Mesenchymal stem cell (in vitro differentiated cells and primary cell): ENCODE results near the gene LASP1.
"Not testable (repeated sequence)": the region's sequence is repeated elsewhere in the genome, so short reads cannot be mapped to it uniquely, and the experiment has no call there.

Source experiments
- DNase-seq: peaks from one replicate; pipeline ENCODE4 v3.0.0-alpha.2; 2013
- H2AFZ ChIP-seq: one replicate; pipeline ENCODE4 v1.6.1; 2013; ENCODE audit warnings: low read depth, mild to moderate bottlenecking, control low read depth, inconsistent platforms, low read length, moderate library complexity
- H2AK5ac ChIP-seq: 2 replicates; pipeline ENCODE4 v1.6.1; 2013; ENCODE audit warnings: low read length, moderate library complexity, mild to moderate bottlenecking, inconsistent platforms; ENCODE audit not compliant: severe bottlenecking
- H2BK120ac ChIP-seq: one replicate; pipeline ENCODE4 v1.6.1; 2013; ENCODE audit warnings: low read depth, mild to moderate bottlenecking, inconsistent platforms, low read length, moderate library complexity
- H2BK12ac ChIP-seq, 2 experiments: one replicate each; pipeline ENCODE4 v1.6.1; 2013; ENCODE audit warnings: inconsistent platforms in 2 of 2, low read length in 2 of 2, mild to moderate bottlenecking in 2 of 2, moderate library complexity in 2 of 2, control low read depth in 1 of 2
- H2BK15ac ChIP-seq: one replicate; pipeline ENCODE4 v1.6.1; 2013; ENCODE audit warnings: mild to moderate bottlenecking, low read depth, inconsistent platforms; ENCODE audit not compliant: poor library complexity, severe bottlenecking
- H2BK5ac ChIP-seq: 2 replicates; pipeline ENCODE4 v1.6.1; 2013; ENCODE audit warnings: low read depth, mild to moderate bottlenecking, low read length, control low read depth, inconsistent platforms; ENCODE audit not compliant: poor library complexity, severe bottlenecking
- H3K14ac ChIP-seq, 2 experiments: one replicate each; pipeline ENCODE4 v1.6.1; 2013; ENCODE audit warnings: inconsistent platforms in 2 of 2, low read length in 2 of 2, control low read depth in 1 of 2, mild to moderate bottlenecking in 1 of 2, moderate library complexity in 1 of 2
- H3K18ac ChIP-seq, 2 experiments: one replicate each; pipeline ENCODE4 v1.6.1; 2013; ENCODE audit warnings: inconsistent platforms in 2 of 2, low read length in 2 of 2, control low read depth in 1 of 2, low read depth in 1 of 2, mild to moderate bottlenecking in 1 of 2
- H3K23ac ChIP-seq, 2 experiments: one replicate each; pipeline ENCODE4 v1.6.1; 2013; ENCODE audit warnings: inconsistent platforms in 2 of 2, low read length in 2 of 2, mild to moderate bottlenecking in 2 of 2, moderate library complexity in 2 of 2, control low read depth in 1 of 2
- H3K27ac ChIP-seq: 2 replicates; pipeline ENCODE4 v1.5.1; 2013; ENCODE audit warnings: mild to moderate bottlenecking, moderate library complexity, low read length, control low read depth, inconsistent platforms; ENCODE audit not compliant: poor library complexity, severe bottlenecking
- H3K27me3 ChIP-seq, 2 experiments: 2 replicates each; pipeline versions ENCODE4 v1.6.1 to v1.7.0; 2013; ENCODE audit warnings: low read length in 2 of 2, mild to moderate bottlenecking in 2 of 2, moderate library complexity in 2 of 2, control low read depth in 1 of 2, inconsistent platforms in 1 of 2; ENCODE audit not compliant: control insufficient read depth in 1 of 2, insufficient read depth in 1 of 2
- H3K36me3 ChIP-seq, 2 experiments: 2 replicates each; pipeline versions ENCODE4 v1.6.1 to v1.7.0; 2013; ENCODE audit warnings: low read length in 2 of 2, control low read depth in 1 of 2, inconsistent platforms in 1 of 2, low read depth in 1 of 2, mild to moderate bottlenecking in 1 of 2; ENCODE audit not compliant: insufficient read depth in 2 of 2, control insufficient read depth in 1 of 2
- H3K4ac ChIP-seq, 2 experiments: one replicate each; pipeline ENCODE4 v1.6.1; 2013; ENCODE audit warnings: inconsistent platforms in 2 of 2, low read length in 2 of 2, mild to moderate bottlenecking in 2 of 2, moderate library complexity in 2 of 2, control low read depth in 1 of 2, low read depth in 1 of 2
- H3K4me1 ChIP-seq: 2 replicates; pipeline ENCODE4 v1.6.1; 2013; ENCODE audit warnings: low read depth, low read length, control low read depth; ENCODE audit not compliant: control insufficient read depth, insufficient read depth
- H3K4me2 ChIP-seq: 2 replicates; pipeline ENCODE4 v1.6.1; 2013; ENCODE audit warnings: low read length, mild to moderate bottlenecking, inconsistent platforms; ENCODE audit not compliant: poor library complexity, severe bottlenecking
- H3K4me3 ChIP-seq, 2 experiments: 2 replicates each; pipeline versions ENCODE4 v1.5.1 to v1.7.0; 2013; ENCODE audit warnings: low read length in 2 of 2, mild to moderate bottlenecking in 2 of 2, control low read depth in 1 of 2, low read depth in 1 of 2; ENCODE audit not compliant: insufficient read depth in 1 of 2
- H3K79me1 ChIP-seq: replicated peaks from 2 replicates; pipeline ENCODE4 v1.6.1; 2013; ENCODE audit warnings: mild to moderate bottlenecking, control low read depth, low read length, inconsistent platforms; ENCODE audit not compliant: poor library complexity, severe bottlenecking
- H3K9ac ChIP-seq: 2 replicates; pipeline ENCODE4 v1.7.0; 2013; ENCODE audit warnings: mild to moderate bottlenecking, low read length, moderate library complexity
- H3K9me3 ChIP-seq: 2 replicates; pipeline ENCODE4 v1.7.0; 2013; ENCODE audit warnings: mild to moderate bottlenecking, low read length; ENCODE audit not compliant: control insufficient read depth
- H4K8ac ChIP-seq: one replicate; pipeline ENCODE4 v1.6.1; 2013; ENCODE audit warnings: inconsistent platforms, mild to moderate bottlenecking, low read length, moderate library complexity
- H4K91ac ChIP-seq: one replicate; pipeline ENCODE4 v1.6.1; 2013; ENCODE audit warnings: mild to moderate bottlenecking, low read length, inconsistent platforms
- WGBS: methylation state at CpG from one replicate; pipeline ENCODE4 v1.1.7; 2013; ENCODE audit warnings: mixed read lengths; 5-methylcytosine and 5-hydroxymethylcytosine counted together

Gene LASP1

DNA sequence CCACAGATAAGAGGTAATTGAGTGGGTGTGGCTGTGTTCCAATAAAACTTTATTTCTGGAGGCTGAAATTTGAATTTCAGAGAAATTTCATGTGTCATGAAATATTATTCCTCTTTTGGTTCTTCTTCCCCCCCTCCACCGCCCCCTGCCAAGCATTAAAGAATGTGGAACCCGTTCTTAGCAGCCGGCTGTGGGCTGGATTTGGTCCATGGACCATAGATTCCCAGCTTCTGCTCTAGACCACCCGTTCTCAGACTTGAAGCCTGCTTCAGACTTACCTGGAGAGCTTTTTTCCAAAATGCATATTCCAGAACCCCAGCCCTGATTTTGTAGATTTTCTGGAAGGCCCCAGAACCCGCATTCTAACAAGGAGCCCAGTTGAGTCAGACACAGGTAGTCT lies 40.5 kb downstream of the LASP1 start:
- H3K9ac ChIP-seq, result no peak overlapping the region
- peaks cover 39% of the 10 kb centered on the region for H3K4me1 ChIP-seq
- H4K91ac ChIP-seq, result no peak overlapping the region
- H3K4me2 ChIP-seq, result no peak overlapping the region
- H3K14ac ChIP-seq, result no peak overlapping the region
- no peak overlapping the region for H3K18ac ChIP-seq
- H2BK12ac ChIP-seq, result no peak overlapping the region
- WGBS, result 96% methylated on average over 5 of the region's 5 CpGs
- peaks cover 29% of the 10 kb centered on the region for H3K79me1 ChIP-seq
- H2BK5ac ChIP-seq, result no peak overlapping the region
- peaks cover 80 to 84% of the 10 kb centered on the region in 2 experiments for H3K36me3 ChIP-seq
- H2AK5ac ChIP-seq, result no peak overlapping the region
- H3K27ac ChIP-seq, result no peak overlapping the region
- H3K4ac ChIP-seq, result no peak overlapping the region
- no peaks in the 10 kb centered on the region for H3K9me3 ChIP-seq
- H2AFZ ChIP-seq, result no peak overlapping the region
- no peak overlapping the region for H2BK15ac ChIP-seq
- no peaks in the 10 kb centered on the region for H3K27me3 ChIP-seq
- no peak overlapping the region for H3K23ac ChIP-seq
- no peak for DNase-seq
- H3K4me3 ChIP-seq, result no peak overlapping the region
- H4K8ac ChIP-seq, result no peak overlapping the region
- H2BK120ac ChIP-seq, result no peak overlapping the region

DNA sequence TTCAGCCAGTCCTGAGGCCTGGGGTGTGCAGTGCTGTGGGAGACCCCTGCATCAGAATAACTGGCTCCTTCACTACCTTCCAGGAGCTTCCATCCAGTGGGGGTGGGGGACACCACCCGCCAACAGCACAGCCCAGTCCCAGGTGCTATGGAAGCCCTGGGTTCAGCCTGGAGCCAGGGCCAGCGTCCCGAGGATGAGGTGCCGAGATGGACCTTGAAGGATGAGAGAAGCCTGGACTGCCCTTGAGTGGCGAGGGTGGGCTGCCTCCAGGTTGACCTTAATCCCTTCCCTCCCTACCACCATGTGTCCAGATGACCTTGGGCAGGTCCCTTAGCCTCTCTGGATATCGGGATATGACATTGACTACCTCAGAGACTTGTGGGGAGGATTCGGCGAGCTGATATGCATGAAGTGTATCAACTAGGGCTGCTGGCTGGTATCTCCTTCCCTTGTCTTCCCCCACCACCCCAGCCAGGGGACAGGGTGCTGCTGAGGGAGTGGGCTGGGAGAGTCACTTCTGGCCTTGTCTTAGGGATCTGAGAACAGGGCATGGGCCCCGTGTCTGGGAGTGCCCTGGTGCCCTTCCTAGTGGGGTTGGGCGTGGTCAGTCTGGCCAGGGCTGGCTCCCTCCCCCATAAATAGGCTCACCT lies 41.3 kb downstream of the LASP1 start:
- H3K79me1 ChIP-seq, result peaks cover 37% of the 10 kb centered on the region
- no peak overlapping the region for H2BK5ac ChIP-seq
- no peak overlapping the region for H3K9ac ChIP-seq
- H3K36me3 ChIP-seq, result peaks cover 82 to 89% of the 10 kb centered on the region in 2 experiments
- H2AK5ac ChIP-seq, result no peak overlapping the region
- no peak overlapping the region for H3K4me2 ChIP-seq
- peaks cover 37% of the 10 kb centered on the region for H3K4me1 ChIP-seq
- H2AFZ ChIP-seq, result no peak overlapping the region
- no peaks in the 10 kb centered on the region for H3K9me3 ChIP-seq
- H3K14ac ChIP-seq, result no peak overlapping the region
- no peak overlapping the region for H3K4ac ChIP-seq
- 96% methylated on average over 10 of the region's 10 CpGs for WGBS
- no peak overlapping the region for H3K27ac ChIP-seq
- no peak overlapping the region for H4K91ac ChIP-seq
- no peaks in the 10 kb centered on the region for H3K27me3 ChIP-seq
- no peak for DNase-seq
- H4K8ac ChIP-seq, result no peak overlapping the region
- no peak overlapping the region for H2BK120ac ChIP-seq
- no peak overlapping the region for H3K18ac ChIP-seq
- no peak overlapping the region for H2BK15ac ChIP-seq
- H2BK12ac ChIP-seq, result no peak overlapping the region
- H3K23ac ChIP-seq, result no peak overlapping the region
- no peak overlapping the region for H3K4me3 ChIP-seq

DNA sequence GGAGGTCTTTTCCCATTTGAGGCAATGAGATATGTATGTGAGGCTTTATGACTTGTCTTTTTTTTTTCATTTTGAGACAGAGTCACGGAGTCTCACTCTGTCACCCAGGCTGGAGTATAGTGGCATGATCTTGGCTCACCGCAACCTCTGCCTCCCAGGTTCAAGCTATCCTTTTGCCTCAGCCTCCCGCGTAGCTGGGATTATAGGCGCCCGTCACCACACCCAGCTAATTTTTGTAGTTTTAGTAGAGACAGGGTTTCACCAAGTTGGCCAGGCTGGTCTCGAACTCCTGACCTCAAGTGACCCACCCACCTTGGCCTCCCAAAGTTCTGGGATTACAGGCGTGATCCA lies 41.8 kb downstream of the LASP1 start:
- H4K8ac ChIP-seq, H3K9me3 ChIP-seq, H2BK120ac ChIP-seq, H3K4me2 ChIP-seq, H3K9ac ChIP-seq, H3K27me3 ChIP-seq, H4K91ac ChIP-seq, H2BK12ac ChIP-seq, H3K14ac ChIP-seq, H2AK5ac ChIP-seq, H2BK5ac ChIP-seq, H3K18ac ChIP-seq, H3K27ac ChIP-seq, H2BK15ac ChIP-seq, DNase-seq, H2AFZ ChIP-seq, H3K4ac ChIP-seq, H3K4me3 ChIP-seq, H3K23ac ChIP-seq: not testable (repeated sequence)
- 99% methylated on average over 8 of the region's 8 CpGs for WGBS
- Histone ChIP-seq H3K36me3 (peaks cover 86 to 93% of the 10 kb centered on the region in 2 experiments), H3K4me1 (peaks cover 34% of the 10 kb centered on the region), H3K79me1 (peaks cover 37% of the 10 kb centered on the region)

DNA sequence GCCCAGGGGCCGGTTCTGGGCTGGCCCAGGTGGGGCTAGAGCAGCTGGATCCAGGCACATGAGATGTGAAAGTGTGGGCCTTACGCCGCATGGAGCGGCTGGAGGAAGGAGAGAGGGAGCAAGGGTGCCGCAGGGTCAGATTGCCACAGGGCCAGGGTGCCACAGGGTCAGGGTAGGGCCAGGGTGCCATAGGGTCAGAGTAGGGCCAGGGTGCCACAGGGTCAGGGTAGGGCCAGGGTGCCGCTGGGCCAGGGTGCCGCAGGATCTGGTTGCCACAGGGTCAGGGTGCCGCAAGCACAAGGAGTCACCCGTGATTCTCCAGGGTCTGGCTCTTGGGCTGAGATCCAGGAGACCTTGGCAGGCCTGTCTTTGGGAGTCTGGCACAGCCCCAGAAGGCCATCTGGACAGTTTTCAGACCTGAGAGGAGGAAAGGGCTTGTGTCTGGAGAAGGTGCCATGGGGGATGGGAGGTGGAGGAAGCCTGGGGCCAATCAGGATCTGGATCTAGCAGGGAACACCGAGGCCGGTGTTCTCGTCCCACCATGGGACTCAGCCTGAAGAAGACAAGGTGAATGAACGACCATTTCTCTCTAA lies 42.5 kb downstream of the LASP1 start:
- peaks cover 89 to 91% of the 10 kb centered on the region in 2 experiments for H3K36me3 ChIP-seq
- no peak overlapping the region for H3K4me3 ChIP-seq
- no peak overlapping the region for H3K4ac ChIP-seq
- peak overlapping the region in 1 of 2 experiments; percentile 28 for H3K23ac ChIP-seq
- H3K4me1 ChIP-seq, result peaks cover 28% of the 10 kb centered on the region
- WGBS, result 93% methylated on average over 13 of the region's 13 CpGs
- H3K27me3 ChIP-seq, result no peaks in the 10 kb centered on the region
- H2BK12ac ChIP-seq, result no peak overlapping the region
- DNase-seq, result no peak
- peak overlapping the region; percentile 27 for H2BK15ac ChIP-seq
- no peak overlapping the region for H2AFZ ChIP-seq
- H3K18ac ChIP-seq, result no peak overlapping the region
- H3K9ac ChIP-seq, result peak overlapping the region; percentile 8
- peaks cover 39% of the 10 kb centered on the region for H3K79me1 ChIP-seq
- no peak overlapping the region for H4K8ac ChIP-seq
- H2BK5ac ChIP-seq, result no peak overlapping the region
- H3K14ac ChIP-seq, result peak overlapping the region in 1 of 2 experiments; percentile 37
- H4K91ac ChIP-seq, result no peak overlapping the region
- H3K4me2 ChIP-seq, result no peak overlapping the region
- no peak overlapping the region for H2BK120ac ChIP-seq
- H3K9me3 ChIP-seq, result no peaks in the 10 kb centered on the region
- no peak overlapping the region for H2AK5ac ChIP-seq
- no peak overlapping the region for H3K27ac ChIP-seq
